ENCODE data around the gene PIK3CD.
"Not testable (repeated sequence)": the region's sequence is repeated elsewhere in the genome, so short reads cannot be mapped to it uniquely, and the experiment has no call there.

The PIK3CD gene

GRCh38 chr1:9624081-9624480 is 27.4 kb upstream of the PIK3CD start:
- no peak for DNase-seq (ENCODE audit: extremely low read depth, low read depth)
- no peak for TF ChIP-seq CTCF (IDR thresholded peaks at IDR 0.05; ENCODE audit: low read depth, low read length)

GRCh38 chr1:9625030-9625429 is 26.5 kb upstream of the PIK3CD start:
- DNase-seq (ENCODE audit: extremely low read depth, low read depth): not testable (repeated sequence)

- DNase-seq (ENCODE audit: extremely low read depth, low read depth): no peak
- no peak for TF ChIP-seq CTCF (IDR thresholded peaks at IDR 0.05; ENCODE audit: low read depth, low read length)
Observed at GRCh38 chr1:9626201-9626608, 25.3 kb upstream of the PIK3CD start.

- no peak for TF ChIP-seq CTCF (IDR thresholded peaks at IDR 0.05; ENCODE audit: low read depth, low read length)
- DNase-seq (ENCODE audit: extremely low read depth, low read depth): no peak
Observed at GRCh38 chr1:9628541-9629444, 22.7 kb upstream of the PIK3CD start.

GRCh38 chr1:9629445-9630201 is 21.9 kb upstream of the PIK3CD start:
- TF ChIP-seq CTCF (IDR thresholded peaks at IDR 0.05; ENCODE audit: low read depth, low read length): no peak
- DNase-seq (ENCODE audit: extremely low read depth, low read depth): no peak

GRCh38 chr1:9630331-9631111 is 21.0 kb upstream of the PIK3CD start:
- no peak for DNase-seq (ENCODE audit: extremely low read depth, low read depth)
- TF ChIP-seq CTCF (IDR thresholded peaks at IDR 0.05; ENCODE audit: low read depth, low read length): no peak

GRCh38 chr1:9631613-9632012 is 19.9 kb upstream of the PIK3CD start:
- no peak for TF ChIP-seq CTCF (IDR thresholded peaks at IDR 0.05; ENCODE audit: low read depth, low read length)
- no peak for DNase-seq (ENCODE audit: extremely low read depth, low read depth)
